ELF-1 (cell line): Measurements from ENCODE around the gene KANSL3.

Experiments
- DNase-seq: peaks from one replicate; pipeline ENCODE4 v3.0.0-alpha.2; 2016; ENCODE audit warnings: low read depth, low spot score

KANSL3 gene

GRCh38 chr2:96546321-96546720 is 91.8 kb downstream of the KANSL3 start:
- DNase-seq: no peak
